HCT116 (cell line): Measurements from ENCODE around the gene THAP11. TPM values are rescaled to one million over a fixed set of nuclear protein-coding genes. Genes with fewer than 3 reads are reported as not detected.

Experiments used
- ATAC-seq: fragments of 200-7000 bp; cut with Tn5 transposase; 2 replicates; pipeline ENCODE4 v1.9.1; 2020; ENCODE audit warnings: mild to moderate bottlenecking, moderate library complexity
- BruUV-seq: library from RNA; stranded (reverse); fragments of 400-500 nt; replicated peaks from 2 replicates; lab custom pipeline; 2021; lab: Mats Ljungman, UMichigan
- CTCF ChIA-PET: fragments of 300-600 bp; sonication (Branson Sonifier 250); formaldehyde crosslinking; loops from one replicate; lab custom pipeline; 2021; ENCODE audit warnings: antibody characterized with exemption; lab: Charles Lee
- POLR2A ChIA-PET: fragments of 300-600, 350-600 bp; sonication (Branson Sonifier 250); formaldehyde crosslinking; loops from one replicate; lab custom pipeline; 2021; ENCODE audit warnings: antibody characterized with exemption; lab: Charles Lee
- RAD21 ChIA-PET, 2 experiments: fragments of 300-600 bp; sonication (Branson Sonifier 250); formaldehyde crosslinking; loops; one replicate each; lab custom pipeline; 2023; ENCODE audit warnings: low total read pairs in 2 of 2; ENCODE audit not compliant: uncharacterized antibody in 2 of 2, unreplicated experiment in 2 of 2, low non-redundant PET in 1 of 2; lab: Charles Lee
- DNase-seq: peaks from one replicate; pipeline ENCODE4 v3.0.0-alpha.2; 2010; ENCODE audit warnings: low read depth, low spot score
- H2AFZ ChIP-seq: fragments of 200-600 bp; shearing (Covaris generic), sonication (generic); 2 replicates; pipeline ENCODE4 v1.6.1; 2017; ENCODE audit warnings: low read depth, mixed run types, mixed read lengths, antibody characterized with exemption, low read length; ENCODE audit not compliant: poor library complexity, severe bottlenecking
- H3K27ac ChIP-seq: 2 replicates; pipeline ENCODE4 v1.5.1; 2012; ENCODE audit warnings: low read depth, low read length
- H3K27me3 ChIP-seq: fragments of 200-600 bp; sonication (generic); 2 replicates; pipeline ENCODE4 v1.6.1; 2016; ENCODE audit warnings: mixed run types, low read length, mixed read lengths; ENCODE audit not compliant: insufficient read depth
- H3K36me3 ChIP-seq, 2 experiments: fragments of 200-500 bp in 1 of 2; fragments of 200-600 bp in 1 of 2; sonication (Bioruptor generic) in 1 of 2; sonication (generic) in 1 of 2; 2 replicates each; pipeline versions ENCODE4 v1.5.1 to v1.6.1; 2014 to 2016; ENCODE audit warnings: low read length in 2 of 2, inconsistent platforms in 1 of 2, mixed read lengths in 1 of 2, mixed run types in 1 of 2; ENCODE audit not compliant: insufficient read depth in 2 of 2, control insufficient read depth in 1 of 2
- H3K4me1 ChIP-seq, 2 experiments: fragments of 200-600 bp in 1 of 2; sonication (generic) in 1 of 2; 2 replicates each; pipeline versions ENCODE4 v1.5.1 to v1.6.1; 2012 to 2017; ENCODE audit warnings: low read length in 2 of 2, inconsistent platforms in 1 of 2, mild to moderate bottlenecking in 1 of 2, mixed read lengths in 1 of 2, mixed run types in 1 of 2, moderate library complexity in 1 of 2; ENCODE audit not compliant: insufficient read depth in 2 of 2, control insufficient read depth in 1 of 2
- H3K4me2 ChIP-seq: fragments of 200-600 bp; sonication (generic); 2 replicates; pipeline ENCODE4 v1.6.1; 2017; ENCODE audit warnings: mixed run types, low read length, mixed read lengths
- H3K4me3 ChIP-seq, 2 experiments: fragments of 200-600 bp in 1 of 2; sonication (generic) in 1 of 2; replicated peaks in 1 of 2; 2 replicates each; pipeline ENCODE4 v1.5.1; 2011 to 2016; ENCODE audit warnings: low read length in 2 of 2, control low read depth in 1 of 2, low read depth in 1 of 2, mild to moderate bottlenecking in 1 of 2, mixed read lengths in 1 of 2, mixed run types in 1 of 2
- H3K79me2 ChIP-seq: fragments of 200-600 bp; sonication (generic); 2 replicates; pipeline ENCODE4 v1.6.1; 2017; ENCODE audit warnings: mild to moderate bottlenecking, mixed run types, low read length, moderate library complexity, mixed read lengths; ENCODE audit not compliant: insufficient read depth
- H3K9ac ChIP-seq: fragments of 200-600 bp; sonication (generic); 2 replicates; pipeline ENCODE4 v1.6.1; 2016; ENCODE audit warnings: low read length, mixed read lengths
- H3K9me2 ChIP-seq: fragments of 200-600 bp; sonication (generic), shearing (Covaris generic); 2 replicates; pipeline ENCODE4 v1.6.1; 2017; ENCODE audit warnings: mixed run types, mild to moderate bottlenecking, moderate library complexity; ENCODE audit not compliant: insufficient read depth
- H3K9me3 ChIP-seq, 2 experiments: fragments of 200-500 bp in 1 of 2; fragments of 200-600 bp in 1 of 2; sonication (Bioruptor generic) in 1 of 2; sonication (generic) in 1 of 2; 2 replicates each; pipeline ENCODE4 v1.6.1; 2014 to 2017; ENCODE audit warnings: low read length in 2 of 2, mixed read lengths in 2 of 2, inconsistent platforms in 1 of 2, low read depth in 1 of 2, mild to moderate bottlenecking in 1 of 2, mixed run types in 1 of 2, moderate library complexity in 1 of 2; ENCODE audit not compliant: control insufficient read depth in 1 of 2, insufficient read depth in 1 of 2
- H4K20me1 ChIP-seq: fragments of 200-600 bp; sonication (generic), shearing (Covaris generic); 2 replicates; pipeline ENCODE4 v1.6.1; 2017; ENCODE audit warnings: mixed run types, mild to moderate bottlenecking, moderate library complexity; ENCODE audit not compliant: insufficient read depth
- EGR1 ChIP-seq: IDR thresholded peaks from 2 replicates; pipeline ENCODE4 v1.6.1; 2012; ENCODE audit warnings: low read depth
- FOSL1 ChIP-seq: IDR thresholded peaks from 2 replicates; pipeline ENCODE4 v1.6.1; 2012; ENCODE audit warnings: low read depth
- intact Hi-C: fragments of 100-400 bp; cut with micrococcal nuclease; formaldehyde crosslinking; loops from 2 replicates; pipeline ENCODE4 v1.10.0; 2022
- total RNA-seq: library from RNA; stranded (reverse); gene quantifications from one replicate; pipeline ENCODE4 v1.2.1, GENCODE V29; 2021; ENCODE audit not compliant: unreplicated experiment

THAP11 gene
- total RNA-seq, 1 experiment from 2014 or later = 25.4 TPM

- CTCF ChIA-PET = interaction anchor here (1.2 kb wide), 1 partner anchor 367 kb away, joined by 4 read pairs; no protein-coding TSS in a partner anchor
- H3K4me3 ChIP-seq = no peak overlapping the region
- ATAC-seq (no peak), DNase-seq (no peak)
- RAD21 ChIA-PET = no interaction called here
- H3K27ac ChIP-seq = no peak overlapping the region
- TF ChIP-seq FOSL1 = no peak
- no peaks in the 10 kb centered on the region for H3K9me3 ChIP-seq
- intact Hi-C loops = loop anchor here (10.0 kb wide), 1 partner anchor 336 kb away; no protein-coding TSS in a partner anchor
- H3K27me3 ChIP-seq = no peaks in the 10 kb centered on the region
- H3K9ac ChIP-seq = no peak overlapping the region
- H3K9me2 ChIP-seq = no peaks in the 10 kb centered on the region
- no peak overlapping the region for H3K4me2 ChIP-seq
- no peak overlapping the region for H2AFZ ChIP-seq
- POLR2A ChIA-PET = no interaction called here
- H3K79me2 ChIP-seq = peaks cover 2% of the 10 kb centered on the region
- H3K36me3 ChIP-seq = peaks cover under 1 to 7% of the 10 kb centered on the region in 2 experiments; a peak in 2 of 4 replicates
- BruUV-seq = no TSS peak
- H4K20me1 ChIP-seq = peaks cover 3% of the 10 kb centered on the region; the same call in 1 of the 2 replicates
- peaks cover 5 to 6% of the 10 kb centered on the region in 2 experiments; a peak in 3 of 4 replicates for H3K4me1 ChIP-seq
These were observed 46.2 kb downstream of the THAP11 start for GRCh38 chr16:67888331-67888730.

- Histone ChIP-seq H3K4me3 (peak overlapping the region; percentile 46 to 91), H4K20me1 (no peaks in the 10 kb centered on the region), H3K27ac (no peak overlapping the region), H3K4me1 (peaks cover 13% of the 10 kb centered on the region in 2 experiments), H3K36me3 (no peaks in the 10 kb centered on the region), H3K4me2 (peak overlapping the region; percentile 76), H3K9me3 (no peaks in the 10 kb centered on the region), H3K79me2 (peaks cover 39% of the 10 kb centered on the region), H2AFZ (peak overlapping the region; percentile 1), H3K27me3 (no peaks in the 10 kb centered on the region), H3K9ac (peak overlapping the region; percentile 50), H3K9me2 (no peaks in the 10 kb centered on the region)
- POLR2A ChIA-PET = no interaction called here
- ATAC-seq = no peak
- RAD21 ChIA-PET = no interaction called here
- CTCF ChIA-PET = no interaction called here
- BruUV-seq = TSS peak; percentile 82
- intact Hi-C loops = no loop called here
- no peak for TF ChIP-seq EGR1
- DNase-seq = no peak
These were observed 50.3 kb downstream of the THAP11 start for GRCh38 chr16:67892375-67892774.
